Panc1 (cell line): Measurements from ENCODE around the gene ZNF407. TPM values are rescaled to one million over a fixed set of nuclear protein-coding genes. Genes with fewer than 3 reads are reported as not detected.

Source experiments
- ATAC-seq: fragments of 200-7000 bp; cut with Tn5 transposase; 2 replicates; pipeline ENCODE4 v1.9.1; 2020; ENCODE audit warnings: mild to moderate bottlenecking, moderate library complexity
- BruUV-seq: library from RNA; stranded (reverse); fragments of 400-500 nt; replicated peaks from 2 replicates; lab custom pipeline; 2021; lab: Mats Ljungman, UMichigan
- CTCF ChIA-PET: fragments of 300-600 bp; sonication (Branson Sonifier 250); formaldehyde crosslinking; loops from one replicate; lab custom pipeline; 2022; ENCODE audit warnings: antibody characterized with exemption; lab: Charles Lee
- POLR2A ChIA-PET: fragments of 300-600 bp; sonication (Branson Sonifier 250); formaldehyde crosslinking; loops from one replicate; lab custom pipeline; 2022; ENCODE audit warnings: antibody characterized with exemption; lab: Charles Lee
- DNase-seq: peaks from one replicate; pipeline ENCODE4 v3.0.0-alpha.2; 2010; ENCODE audit warnings: low read depth, low spot score
- H3K27ac ChIP-seq: 2 replicates; pipeline ENCODE4 v1.5.1; 2011; ENCODE audit warnings: mild to moderate bottlenecking, low read length, inconsistent platforms
- H3K27me3 ChIP-seq: fragments of 200-500 bp; sonication (Bioruptor generic); 2 replicates; pipeline ENCODE4 v1.6.0; 2014; ENCODE audit warnings: low read length, inconsistent platforms; ENCODE audit not compliant: control insufficient read depth, insufficient read depth
- H3K36me3 ChIP-seq: fragments of 200-500 bp; sonication (Bioruptor generic); 2 replicates; pipeline ENCODE4 v1.5.1; 2014; ENCODE audit warnings: inconsistent platforms, mild to moderate bottlenecking, low read length, moderate library complexity; ENCODE audit not compliant: control insufficient read depth, insufficient read depth
- H3K4me1 ChIP-seq: 2 replicates; pipeline ENCODE4 v1.5.1; 2011; ENCODE audit warnings: inconsistent platforms, mild to moderate bottlenecking, low read length, moderate library complexity; ENCODE audit not compliant: control insufficient read depth, insufficient read depth
- H3K4me3 ChIP-seq, 2 experiments: 2 replicates each; pipeline ENCODE4 v1.5.1; 2011 to 2012; ENCODE audit warnings: low read depth in 2 of 2, low read length in 2 of 2, mild to moderate bottlenecking in 2 of 2, inconsistent platforms in 1 of 2, moderate library complexity in 1 of 2
- H3K9me3 ChIP-seq: fragments of 200-500 bp; sonication (Bioruptor generic); 2 replicates; pipeline ENCODE4 v1.5.1; 2014; ENCODE audit warnings: low read depth, mild to moderate bottlenecking, inconsistent platforms, low read length, moderate library complexity; ENCODE audit not compliant: control insufficient read depth, insufficient read depth
- POLR2AphosphoS5 ChIP-seq: IDR thresholded peaks from 2 replicates; pipeline ENCODE4 v1.6.1; 2012; ENCODE audit warnings: mild to moderate bottlenecking, low read depth, low read length, moderate library complexity
- SIN3A ChIP-seq: IDR thresholded peaks from 2 replicates; pipeline ENCODE4 v1.6.1; 2012; ENCODE audit warnings: low read depth, mild to moderate bottlenecking, low read length, moderate library complexity, borderline replicate concordance; ENCODE audit not compliant: insufficient read depth
- TCF7L2 ChIP-seq: IDR thresholded peaks from 2 replicates; pipeline ENCODE4 v1.6.1; 2011; ENCODE audit warnings: mild to moderate bottlenecking, low read depth, low read length, inconsistent platforms
- in situ Hi-C: cut with HindIII; loops from 2 replicates; pipeline ENCODE4 v1.10.0; 2016; ENCODE audit warnings: low sequenced_read_pairs, low pct_unique_long_range_greater_than_20kb
- intact Hi-C: fragments of 100-400 bp; cut with micrococcal nuclease; formaldehyde crosslinking; loops from one replicate; pipeline ENCODE4 v1.10.0; 2022; ENCODE audit not compliant: unreplicated experiment
- total RNA-seq: library from RNA; stranded (reverse); gene quantifications from one replicate; pipeline ENCODE4 v1.2.1, GENCODE V29; 2021; ENCODE audit not compliant: unreplicated experiment
- TF ChIP-seq, protein P1 (sequence below), 2 experiments: IDR thresholded peaks; 2 replicates each; pipeline ENCODE4 v1.6.1; 2011 to 2012; ENCODE audit warnings: low read depth in 2 of 2, control low read depth in 1 of 2, low read length in 1 of 2, mild to moderate bottlenecking in 1 of 2, moderate library complexity in 1 of 2; ENCODE audit not compliant: insufficient read depth in 1 of 2
- TF ChIP-seq, protein P2 (sequence below): fragments of 450-650 bp; IDR thresholded peaks from 2 replicates; pipeline ENCODE4 v1.5.1; 2017; ENCODE audit warnings: mild to moderate bottlenecking

ZNF407 gene
- total RNA-seq, 1 experiment from 2014 or later, result 16.8 TPM

DNA sequence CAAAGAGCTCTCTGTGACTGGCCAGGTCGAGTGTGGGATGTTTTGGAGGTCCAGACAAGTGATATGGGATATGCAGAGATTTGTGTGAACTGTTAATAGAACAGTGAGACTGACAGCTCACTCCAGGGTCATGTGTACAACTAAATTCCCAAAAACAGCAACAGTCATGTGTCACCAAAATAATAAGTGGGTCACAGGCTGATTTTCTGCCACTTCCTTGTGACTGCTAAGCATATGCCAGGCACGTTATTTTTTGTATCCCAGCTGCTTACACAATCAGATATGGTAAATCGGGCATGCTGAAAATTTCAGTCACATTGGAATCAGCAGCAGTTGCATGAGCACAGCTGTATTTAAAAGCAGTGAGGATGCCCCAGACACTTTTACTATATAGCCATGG, 412.6 kb downstream of the ZNF407 start:
- in situ Hi-C loops, result no loop called here
- ATAC-seq (peak; percentile 38; the same call in 1 of the 2 replicates), DNase-seq (no peak)
- Histone ChIP-seq H3K36me3 (no peaks in the 10 kb centered on the region), H3K4me3 (no peak overlapping the region), H3K9me3 (peaks cover 9% of the 10 kb centered on the region; the same call in 1 of the 2 replicates), H3K27ac (no peak overlapping the region; the same call in 1 of the 2 replicates), H3K4me1 (no peaks in the 10 kb centered on the region), H3K27me3 (no peaks in the 10 kb centered on the region)
- intact Hi-C loops, result no loop called here
- POLR2A ChIA-PET, result no interaction called here
- TF ChIP-seq POLR2AphosphoS5, result no peak
- no peak for TF ChIP-seq TCF7L2
- TF ChIP-seq, protein P1, sequence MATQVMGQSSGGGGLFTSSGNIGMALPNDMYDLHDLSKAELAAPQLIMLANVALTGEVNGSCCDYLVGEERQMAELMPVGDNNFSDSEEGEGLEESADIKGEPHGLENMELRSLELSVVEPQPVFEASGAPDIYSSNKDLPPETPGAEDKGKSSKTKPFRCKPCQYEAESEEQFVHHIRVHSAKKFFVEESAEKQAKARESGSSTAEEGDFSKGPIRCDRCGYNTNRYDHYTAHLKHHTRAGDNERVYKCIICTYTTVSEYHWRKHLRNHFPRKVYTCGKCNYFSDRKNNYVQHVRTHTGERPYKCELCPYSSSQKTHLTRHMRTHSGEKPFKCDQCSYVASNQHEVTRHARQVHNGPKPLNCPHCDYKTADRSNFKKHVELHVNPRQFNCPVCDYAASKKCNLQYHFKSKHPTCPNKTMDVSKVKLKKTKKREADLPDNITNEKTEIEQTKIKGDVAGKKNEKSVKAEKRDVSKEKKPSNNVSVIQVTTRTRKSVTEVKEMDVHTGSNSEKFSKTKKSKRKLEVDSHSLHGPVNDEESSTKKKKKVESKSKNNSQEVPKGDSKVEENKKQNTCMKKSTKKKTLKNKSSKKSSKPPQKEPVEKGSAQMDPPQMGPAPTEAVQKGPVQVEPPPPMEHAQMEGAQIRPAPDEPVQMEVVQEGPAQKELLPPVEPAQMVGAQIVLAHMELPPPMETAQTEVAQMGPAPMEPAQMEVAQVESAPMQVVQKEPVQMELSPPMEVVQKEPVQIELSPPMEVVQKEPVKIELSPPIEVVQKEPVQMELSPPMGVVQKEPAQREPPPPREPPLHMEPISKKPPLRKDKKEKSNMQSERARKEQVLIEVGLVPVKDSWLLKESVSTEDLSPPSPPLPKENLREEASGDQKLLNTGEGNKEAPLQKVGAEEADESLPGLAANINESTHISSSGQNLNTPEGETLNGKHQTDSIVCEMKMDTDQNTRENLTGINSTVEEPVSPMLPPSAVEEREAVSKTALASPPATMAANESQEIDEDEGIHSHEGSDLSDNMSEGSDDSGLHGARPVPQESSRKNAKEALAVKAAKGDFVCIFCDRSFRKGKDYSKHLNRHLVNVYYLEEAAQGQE (IDR thresholded peaks at IDR 0.05; ENCODE audit: insufficient read depth in 1 of 2, low read depth in 2 of 2, low read length in 1 of 2), result no peak
- TF ChIP-seq, protein P2, sequence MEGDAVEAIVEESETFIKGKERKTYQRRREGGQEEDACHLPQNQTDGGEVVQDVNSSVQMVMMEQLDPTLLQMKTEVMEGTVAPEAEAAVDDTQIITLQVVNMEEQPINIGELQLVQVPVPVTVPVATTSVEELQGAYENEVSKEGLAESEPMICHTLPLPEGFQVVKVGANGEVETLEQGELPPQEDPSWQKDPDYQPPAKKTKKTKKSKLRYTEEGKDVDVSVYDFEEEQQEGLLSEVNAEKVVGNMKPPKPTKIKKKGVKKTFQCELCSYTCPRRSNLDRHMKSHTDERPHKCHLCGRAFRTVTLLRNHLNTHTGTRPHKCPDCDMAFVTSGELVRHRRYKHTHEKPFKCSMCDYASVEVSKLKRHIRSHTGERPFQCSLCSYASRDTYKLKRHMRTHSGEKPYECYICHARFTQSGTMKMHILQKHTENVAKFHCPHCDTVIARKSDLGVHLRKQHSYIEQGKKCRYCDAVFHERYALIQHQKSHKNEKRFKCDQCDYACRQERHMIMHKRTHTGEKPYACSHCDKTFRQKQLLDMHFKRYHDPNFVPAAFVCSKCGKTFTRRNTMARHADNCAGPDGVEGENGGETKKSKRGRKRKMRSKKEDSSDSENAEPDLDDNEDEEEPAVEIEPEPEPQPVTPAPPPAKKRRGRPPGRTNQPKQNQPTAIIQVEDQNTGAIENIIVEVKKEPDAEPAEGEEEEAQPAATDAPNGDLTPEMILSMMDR, result no peak
- no peak for TF ChIP-seq SIN3A
- CTCF ChIA-PET, result no interaction called here
- BruUV-seq, result no TSS peak

DNA sequence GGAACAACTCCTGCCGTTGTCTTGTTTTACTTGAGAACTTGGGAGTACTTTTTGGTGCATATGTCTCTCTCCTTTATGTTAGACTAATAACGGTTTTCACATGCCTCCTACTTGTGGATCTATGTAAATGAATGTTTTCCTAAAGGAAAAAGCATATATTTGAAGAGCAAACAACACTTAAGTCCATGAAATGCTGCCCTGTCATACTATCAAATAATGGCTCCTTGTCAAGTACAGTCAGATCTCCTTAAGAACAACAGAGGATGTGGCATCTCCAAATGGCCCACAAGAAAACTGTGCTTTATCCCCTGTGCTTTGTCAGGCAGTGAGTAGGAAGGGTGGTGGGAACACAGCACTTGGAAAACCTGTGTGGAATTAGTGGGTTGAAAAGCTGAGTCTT, 413.0 kb downstream of the ZNF407 start:
- no peaks in the 10 kb centered on the region for H3K36me3 ChIP-seq
- BruUV-seq, result no TSS peak
- H3K27ac ChIP-seq, result no peak overlapping the region
- H3K27me3 ChIP-seq, result no peaks in the 10 kb centered on the region
- no peak for DNase-seq
- POLR2A ChIA-PET, result no interaction called here
- in situ Hi-C loops (no loop called here), intact Hi-C loops (no loop called here)
- H3K9me3 ChIP-seq, result peaks cover 9% of the 10 kb centered on the region; the same call in 1 of the 2 replicates
- H3K4me3 ChIP-seq, result no peak overlapping the region
- CTCF ChIA-PET, result no interaction called here
- ATAC-seq, result no peak
- TF ChIP-seq POLR2AphosphoS5, result no peak
- TF ChIP-seq TCF7L2, result no peak
- TF ChIP-seq, protein P2, result no peak
- TF ChIP-seq, protein P1 (IDR thresholded peaks at IDR 0.05; ENCODE audit: insufficient read depth in 1 of 2, low read depth in 2 of 2, low read length in 1 of 2), result no peak
- TF ChIP-seq SIN3A, result no peak
- H3K4me1 ChIP-seq, result no peaks in the 10 kb centered on the region
